ENCODE data around the gene PPM1M.

- TF ChIP-seq FOXK2 (IDR thresholded peaks at IDR 0.05) = no peak
- no peak for TF ChIP-seq SUZ12 (IDR thresholded peaks at IDR 0.05)
- TF ChIP-seq, protein P1, sequence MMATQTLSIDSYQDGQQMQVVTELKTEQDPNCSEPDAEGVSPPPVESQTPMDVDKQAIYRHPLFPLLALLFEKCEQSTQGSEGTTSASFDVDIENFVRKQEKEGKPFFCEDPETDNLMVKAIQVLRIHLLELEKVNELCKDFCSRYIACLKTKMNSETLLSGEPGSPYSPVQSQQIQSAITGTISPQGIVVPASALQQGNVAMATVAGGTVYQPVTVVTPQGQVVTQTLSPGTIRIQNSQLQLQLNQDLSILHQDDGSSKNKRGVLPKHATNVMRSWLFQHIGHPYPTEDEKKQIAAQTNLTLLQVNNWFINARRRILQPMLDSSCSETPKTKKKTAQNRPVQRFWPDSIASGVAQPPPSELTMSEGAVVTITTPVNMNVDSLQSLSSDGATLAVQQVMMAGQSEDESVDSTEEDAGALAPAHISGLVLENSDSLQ (IDR thresholded peaks at IDR 0.05) = no peak
- no peak for TF ChIP-seq SP1 (IDR thresholded peaks at IDR 0.05)
- TF ChIP-seq CTBP1 (IDR thresholded peaks at IDR 0.05; ENCODE audit: borderline replicate concordance) = no peak
- no peak for TF ChIP-seq ZNF384 (IDR thresholded peaks at IDR 0.05)
- no peak for TF ChIP-seq FOXM1 (IDR thresholded peaks at IDR 0.05; ENCODE audit: borderline replicate concordance)
- no peak for TF ChIP-seq FOXA1 (IDR thresholded peaks at IDR 0.05)
- no peak for TF ChIP-seq TARDBP (IDR thresholded peaks at IDR 0.05)
- TF ChIP-seq L3MBTL2 (conservative IDR thresholded peaks at IDR 0.05) = no peak
These were observed 13.5 kb downstream of the PPM1M start for GRCh38 chr3:52259035-52259434.
